NT2/D1 (cell line): ENCODE results near the gene GALNT18.

Source experiments
- SUZ12 ChIP-seq: IDR thresholded peaks from 2 replicates; pipeline ENCODE4 v1.6.1; 2011; ENCODE audit not compliant: insufficient read length, insufficient read depth; ENCODE audit errors: extremely low read depth
- YY1 ChIP-seq: IDR thresholded peaks from 2 replicates; pipeline ENCODE4 v1.6.1; 2011; ENCODE audit not compliant: insufficient read length, insufficient read depth

DNA sequence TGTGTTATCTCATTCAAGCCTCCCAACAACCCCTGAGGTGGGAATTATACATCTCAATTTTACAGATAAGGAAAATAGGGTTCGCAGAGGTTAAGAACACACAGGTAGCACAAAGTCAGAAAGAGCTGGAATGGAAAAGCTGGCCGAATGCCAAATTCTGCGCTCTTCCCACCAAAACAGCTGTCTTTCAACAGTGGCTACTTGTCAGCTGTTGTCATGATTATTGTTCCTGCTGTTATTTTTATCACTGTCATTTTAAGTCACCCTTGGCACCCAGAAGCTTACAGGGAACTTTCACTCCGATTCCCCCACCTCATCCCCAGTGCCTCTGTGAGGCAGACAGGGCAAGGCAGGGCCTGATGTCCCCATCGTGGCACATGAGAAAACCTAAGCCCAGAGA lies 194.3 kb downstream of the GALNT18 start:
- TF ChIP-seq YY1 (no peak), SUZ12 (no peak)
